GM18907 (cell line): ENCODE data around the gene MIOS.

ENCODE experiments used
- ATAC-seq: cut with Tn5 transposase; IDR thresholded peaks from one replicate; pipeline ENCODE4 v1.9.1; 2021; ENCODE audit warnings: mild to moderate bottlenecking, moderate library complexity; ENCODE audit not compliant: unreplicated experiment

The MIOS gene

GRCh38 chr7:7581531-7582179 is 15.0 kb downstream of the MIOS start:
- no peak for ATAC-seq

GRCh38 chr7:7582596-7582995 is 15.9 kb downstream of the MIOS start:
- ATAC-seq = no peak

- ATAC-seq = no peak
Measured at GRCh38 chr7:7583731-7584130, 17.0 kb downstream of the MIOS start.

GRCh38 chr7:7584653-7585052 is 18.0 kb downstream of the MIOS start:
- ATAC-seq = no peak

GRCh38 chr7:7585241-7585928 is 18.7 kb downstream of the MIOS start:
- no peak for ATAC-seq

- ATAC-seq = no peak
Measured at GRCh38 chr7:7595451-7595850, 28.8 kb downstream of the MIOS start.

- no peak for ATAC-seq
Measured at GRCh38 chr7:7596176-7596575, 29.5 kb downstream of the MIOS start.

- ATAC-seq = no peak
Measured at GRCh38 chr7:7607010-7607409, 40.3 kb downstream of the MIOS start.

- no peak for ATAC-seq
Measured at GRCh38 chr7:7609330-7609729, 42.6 kb downstream of the MIOS start.

- no peak for ATAC-seq
Measured at GRCh38 chr7:7612519-7612918, 45.8 kb downstream of the MIOS start.

GRCh38 chr7:7613210-7613609 is 46.5 kb downstream of the MIOS start:
- ATAC-seq = no peak

- ATAC-seq = no peak
Measured at GRCh38 chr7:7614018-7614741, 47.5 kb downstream of the MIOS start.

GRCh38 chr7:7617550-7617949 is 50.9 kb downstream of the MIOS start:
- no peak for ATAC-seq

GRCh38 chr7:7618410-7618809 is 51.7 kb downstream of the MIOS start:
- no peak for ATAC-seq

- ATAC-seq = no peak
Measured at GRCh38 chr7:7620236-7620635, 53.6 kb downstream of the MIOS start.

GRCh38 chr7:7620644-7621210 is 54.0 kb downstream of the MIOS start:
- no peak for ATAC-seq

GRCh38 chr7:7628476-7628875 is 61.8 kb downstream of the MIOS start:
- no peak for ATAC-seq

- ATAC-seq = no peak
Measured at GRCh38 chr7:7630626-7631329, 64.1 kb downstream of the MIOS start.

GRCh38 chr7:7639421-7639820 is 72.7 kb downstream of the MIOS start:
- no peak for ATAC-seq

GRCh38 chr7:7639847-7640220 is 73.2 kb downstream of the MIOS start:
- no peak for ATAC-seq
